ENCODE data around the gene ZNF521. TPM values are rescaled to one million over a fixed set of nuclear protein-coding genes. Genes with fewer than 3 reads are reported as not detected.
A peak's percentile ranks its signal among the peaks of the same experiment; 100 is the strongest.

ZNF521 gene
- total RNA-seq, 1 donor from 2014 or later, result 58.7 TPM

GRCh38 chr18:25225151-25225550 lies 126.8 kb downstream of the ZNF521 start:
- Mint-ChIP-seq H3K27ac (ENCODE audit: unreplicated experiment) (no peak overlapping the region), H3K36me3 (ENCODE audit: unreplicated experiment) (peaks cover 5% of the 10 kb centered on the region), H3K4me1 (ENCODE audit: low read depth, unreplicated experiment) (peaks cover 28% of the 10 kb centered on the region), H3K4me3 (ENCODE audit: unreplicated experiment) (no peak overlapping the region), H3K27me3 (ENCODE audit: unreplicated experiment) (peaks cover 2% of the 10 kb centered on the region), H3K9me3 (ENCODE audit: unreplicated experiment) (peaks cover 1% of the 10 kb centered on the region)
- no peak for DNase-seq
- no peak for TF ChIP-seq CTCF (IDR thresholded peaks at IDR 0.05; ENCODE audit: partially characterized antibody, unreplicated experiment)

GRCh38 chr18:25223899-25224886 lies 127.8 kb downstream of the ZNF521 start:
- DNase-seq, result no peak
- peaks cover 1% of the 10 kb centered on the region for H3K9me3 Mint-ChIP-seq (ENCODE audit: unreplicated experiment)
- no peak overlapping the region for H3K27ac Mint-ChIP-seq (ENCODE audit: unreplicated experiment)
- H3K27me3 Mint-ChIP-seq (ENCODE audit: unreplicated experiment), result peaks cover 5% of the 10 kb centered on the region
- no peak for TF ChIP-seq CTCF (IDR thresholded peaks at IDR 0.05; ENCODE audit: partially characterized antibody, unreplicated experiment)
- peaks cover 25% of the 10 kb centered on the region for H3K4me1 Mint-ChIP-seq (ENCODE audit: low read depth, unreplicated experiment)
- peaks cover 6% of the 10 kb centered on the region for H3K36me3 Mint-ChIP-seq (ENCODE audit: unreplicated experiment)
- no peak overlapping the region for H3K4me3 Mint-ChIP-seq (ENCODE audit: unreplicated experiment)

- H3K27ac Mint-ChIP-seq (ENCODE audit: unreplicated experiment), result peak overlapping the region; percentile 40
- peaks cover 1% of the 10 kb centered on the region for H3K9me3 Mint-ChIP-seq (ENCODE audit: unreplicated experiment)
- peaks cover 20% of the 10 kb centered on the region for H3K4me1 Mint-ChIP-seq (ENCODE audit: low read depth, unreplicated experiment)
- H3K27me3 Mint-ChIP-seq (ENCODE audit: unreplicated experiment), result peaks cover 5% of the 10 kb centered on the region
- peaks cover 10% of the 10 kb centered on the region for H3K36me3 Mint-ChIP-seq (ENCODE audit: unreplicated experiment)
- H3K4me3 Mint-ChIP-seq (ENCODE audit: unreplicated experiment), result no peak overlapping the region
- peak; percentile 54 for DNase-seq
- TF ChIP-seq CTCF (IDR thresholded peaks at IDR 0.05; ENCODE audit: partially characterized antibody, unreplicated experiment), result no peak
Measured at GRCh38 chr18:25223211-25223610, 128.8 kb downstream of the ZNF521 start.

- peaks cover 10% of the 10 kb centered on the region for H3K36me3 Mint-ChIP-seq (ENCODE audit: unreplicated experiment)
- no peak for TF ChIP-seq CTCF (IDR thresholded peaks at IDR 0.05; ENCODE audit: partially characterized antibody, unreplicated experiment)
- H3K9me3 Mint-ChIP-seq (ENCODE audit: unreplicated experiment), result peaks cover 1% of the 10 kb centered on the region
- peaks cover 6% of the 10 kb centered on the region for H3K27me3 Mint-ChIP-seq (ENCODE audit: unreplicated experiment)
- DNase-seq, result no peak
- peaks cover 18% of the 10 kb centered on the region for H3K4me1 Mint-ChIP-seq (ENCODE audit: low read depth, unreplicated experiment)
- no peak overlapping the region for H3K27ac Mint-ChIP-seq (ENCODE audit: unreplicated experiment)
- no peak overlapping the region for H3K4me3 Mint-ChIP-seq (ENCODE audit: unreplicated experiment)
Measured at GRCh38 chr18:25222648-25223047, 129.3 kb downstream of the ZNF521 start.

GRCh38 chr18:25210622-25211021 lies 141.3 kb downstream of the ZNF521 start:
- H3K4me3 Mint-ChIP-seq (ENCODE audit: unreplicated experiment), result no peak overlapping the region
- no peaks in the 10 kb centered on the region for H3K27me3 Mint-ChIP-seq (ENCODE audit: unreplicated experiment)
- H3K27ac Mint-ChIP-seq (ENCODE audit: unreplicated experiment), result no peak overlapping the region
- H3K4me1 Mint-ChIP-seq (ENCODE audit: low read depth, unreplicated experiment), result no peaks in the 10 kb centered on the region
- H3K9me3 Mint-ChIP-seq (ENCODE audit: unreplicated experiment), result no peaks in the 10 kb centered on the region
- no peak for TF ChIP-seq CTCF (IDR thresholded peaks at IDR 0.05; ENCODE audit: partially characterized antibody, unreplicated experiment)
- no peak for DNase-seq
- H3K36me3 Mint-ChIP-seq (ENCODE audit: unreplicated experiment), result no peaks in the 10 kb centered on the region
